ENCODE results near the gene ACSL3.
"Not testable (repeated sequence)": the region's sequence is repeated elsewhere in the genome, so short reads cannot be mapped to it uniquely, and the experiment has no call there.

The ACSL3 gene

GRCh38 chr2:222860740-222861410 lies at the start of gene ACSL3:
TSS of gene ACSL3 (plus strand) at chr2:222861036. CDS start at chr2:222908773, 47,737 bp downstream.
- peak; percentile 90 for DNase-seq

DNA sequence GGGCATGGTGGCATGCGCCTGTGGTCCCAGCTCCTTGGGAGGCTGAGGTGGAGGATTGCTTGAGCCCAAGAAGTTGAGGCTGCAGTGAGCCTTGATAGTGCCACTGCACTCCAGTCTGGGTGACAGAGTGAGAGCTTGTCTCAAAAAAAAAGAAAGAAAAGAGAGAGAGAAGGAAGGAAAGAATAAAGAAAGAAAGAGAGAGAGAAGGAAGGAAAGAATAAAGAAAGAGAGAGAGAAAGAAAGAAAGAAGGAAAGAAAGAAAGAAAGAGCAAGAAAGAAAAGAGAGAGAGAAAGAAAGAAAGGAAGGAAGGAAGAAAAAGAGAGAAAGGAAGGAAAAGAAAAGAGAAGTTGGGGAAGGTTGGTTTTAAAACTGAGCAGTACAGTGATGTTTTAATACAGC lies 49.0 kb upstream of the ACSL3 start:
- no peak for DNase-seq

- no peak for DNase-seq
These were observed 47.5 kb upstream of the ACSL3 start for GRCh38 chr2:222813177-222813843.

DNA sequence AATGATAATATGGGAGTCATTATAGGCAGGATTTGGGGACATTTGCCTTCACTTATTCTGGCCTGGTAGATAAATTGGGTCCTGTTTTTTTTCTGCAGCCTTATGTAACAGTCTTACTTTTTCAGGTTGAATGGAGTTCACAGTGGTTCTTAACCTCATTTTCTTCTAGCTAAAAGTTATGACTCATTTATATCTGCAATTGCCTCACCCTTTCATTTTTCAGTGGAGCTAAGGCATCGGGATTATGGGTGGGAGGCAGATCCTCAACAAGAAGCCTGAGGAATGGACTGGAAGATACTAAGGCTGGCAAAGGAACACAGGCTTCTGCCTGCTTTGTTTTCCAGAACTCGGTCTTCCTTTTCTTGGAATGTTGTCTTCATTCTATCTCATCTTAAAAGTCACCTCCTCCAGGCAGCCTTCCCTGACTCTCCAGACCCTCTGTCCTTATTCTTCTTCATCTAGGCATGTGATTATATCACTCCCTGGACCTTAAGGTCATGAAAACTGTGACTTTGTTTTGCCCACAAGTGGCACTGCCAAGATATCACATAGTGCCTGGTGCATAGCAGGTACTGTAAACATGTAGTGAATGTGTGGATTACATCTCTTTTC lies 41.0 kb upstream of the ACSL3 start:
- no peak for DNase-seq

DNA sequence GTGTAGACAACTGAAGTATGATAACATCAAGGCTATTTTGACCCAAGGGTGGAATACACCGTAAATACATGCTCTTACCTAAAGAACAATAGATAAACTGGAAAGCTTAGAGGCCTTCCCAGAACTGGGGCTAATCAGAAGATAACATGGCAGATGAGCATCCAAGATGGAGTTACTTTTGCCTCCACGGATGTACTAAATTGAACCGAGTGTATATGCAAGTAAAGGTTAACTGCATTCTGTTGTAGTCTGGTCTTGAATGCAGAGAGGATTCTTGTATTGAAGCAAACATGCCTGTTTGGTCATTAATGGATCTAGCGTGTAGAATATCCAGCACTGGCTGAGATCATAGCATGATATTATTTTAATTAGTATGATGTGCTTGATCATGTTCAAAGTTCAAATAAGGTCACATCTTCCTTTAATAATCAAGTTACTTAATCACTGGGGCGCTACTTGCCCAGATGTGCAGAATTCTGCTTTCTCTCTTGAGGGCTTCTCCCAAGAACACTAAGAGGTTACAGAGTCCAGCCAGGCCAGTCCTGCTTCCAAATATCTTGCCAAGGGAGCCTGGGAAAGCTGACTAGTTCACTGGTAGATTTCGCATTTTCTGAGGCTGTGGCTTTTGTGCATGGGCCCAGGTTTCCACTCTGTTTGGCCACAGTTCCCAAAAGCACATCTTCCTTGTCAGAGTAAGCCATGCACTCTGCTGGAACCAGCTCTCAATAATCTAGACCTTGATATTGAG lies 37.5 kb upstream of the ACSL3 start:
- no peak for DNase-seq

DNA sequence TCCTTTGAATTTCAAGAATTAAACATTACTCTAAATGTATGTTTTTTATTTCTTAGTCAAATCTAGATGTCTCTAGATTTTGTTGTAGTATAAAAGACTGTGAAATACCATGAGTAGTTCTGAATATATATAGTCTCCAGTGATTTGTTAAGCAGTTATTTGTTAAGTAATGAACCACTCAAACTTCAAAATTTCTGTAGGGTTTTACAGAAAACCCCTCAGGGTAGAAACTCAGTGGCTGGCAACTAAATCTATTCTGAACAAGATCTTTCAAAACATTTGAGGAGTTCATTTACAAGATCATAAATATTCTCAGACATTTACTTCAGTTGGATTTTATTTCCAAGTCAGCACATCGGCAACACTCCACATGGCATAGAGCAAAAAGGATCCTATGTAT lies 35.8 kb upstream of the ACSL3 start:
- no peak for DNase-seq

DNA sequence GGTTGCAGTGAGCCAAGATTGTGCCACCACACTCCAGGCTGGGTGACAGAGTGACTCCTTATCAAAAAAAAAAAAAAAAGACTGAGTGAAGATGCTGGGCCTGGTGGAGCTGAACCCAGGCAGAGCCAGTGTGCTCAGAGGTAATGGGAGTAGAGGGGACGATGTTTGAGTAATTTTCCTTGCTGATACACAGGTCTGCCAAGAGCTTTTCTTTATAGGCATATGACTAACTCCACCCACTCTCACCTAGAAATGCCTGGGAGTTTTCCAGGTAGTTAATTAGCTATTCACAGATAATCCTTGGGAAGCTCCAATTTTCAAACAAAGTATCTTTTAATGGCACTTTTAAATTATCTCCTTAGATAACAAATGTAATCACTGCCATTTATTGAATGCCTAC lies 33.4 kb upstream of the ACSL3 start:
- DNase-seq = no peak

DNA sequence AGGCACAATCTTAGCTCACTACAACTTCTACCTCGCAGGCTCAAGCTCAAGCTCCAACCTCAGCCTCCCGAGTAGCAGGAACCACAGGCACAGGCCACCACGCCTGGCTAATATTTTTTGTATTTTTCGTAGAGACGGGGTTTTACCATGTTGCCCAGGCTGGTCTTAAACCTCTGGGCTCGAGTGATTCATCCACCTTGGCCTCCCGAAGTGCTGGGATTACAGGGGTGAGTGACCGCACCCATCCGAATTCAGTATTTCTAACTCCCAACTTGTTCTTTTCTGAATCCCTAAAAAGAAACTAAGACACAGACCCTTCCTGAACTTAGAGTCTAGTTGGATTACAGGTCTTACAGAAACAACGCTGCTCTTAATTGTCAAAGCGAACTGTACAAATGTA lies 32.3 kb upstream of the ACSL3 start:
- no peak for DNase-seq

DNA sequence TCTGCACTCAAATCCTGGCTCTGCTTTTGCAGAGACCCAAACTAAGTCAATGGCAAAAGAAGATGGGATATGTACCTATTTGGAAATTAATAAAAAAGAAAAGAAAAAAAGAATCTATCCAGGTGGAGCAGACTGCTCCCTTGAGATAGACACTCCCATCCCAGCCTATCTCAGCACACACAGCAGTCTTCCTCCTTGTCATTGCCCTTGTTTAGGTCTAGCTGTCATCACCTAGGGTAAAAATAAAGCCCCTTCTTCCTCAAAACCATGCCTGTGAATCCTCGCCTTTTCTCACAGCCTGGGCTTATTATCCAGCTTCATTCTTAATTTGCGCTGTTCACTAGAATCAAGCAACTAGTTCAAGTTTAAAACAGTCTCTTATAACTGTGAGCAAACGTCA lies 30.7 kb upstream of the ACSL3 start:
- DNase-seq = no peak

- no peak for DNase-seq
These were observed 27.4 kb upstream of the ACSL3 start for GRCh38 chr2:222833410-222833809.

DNA sequence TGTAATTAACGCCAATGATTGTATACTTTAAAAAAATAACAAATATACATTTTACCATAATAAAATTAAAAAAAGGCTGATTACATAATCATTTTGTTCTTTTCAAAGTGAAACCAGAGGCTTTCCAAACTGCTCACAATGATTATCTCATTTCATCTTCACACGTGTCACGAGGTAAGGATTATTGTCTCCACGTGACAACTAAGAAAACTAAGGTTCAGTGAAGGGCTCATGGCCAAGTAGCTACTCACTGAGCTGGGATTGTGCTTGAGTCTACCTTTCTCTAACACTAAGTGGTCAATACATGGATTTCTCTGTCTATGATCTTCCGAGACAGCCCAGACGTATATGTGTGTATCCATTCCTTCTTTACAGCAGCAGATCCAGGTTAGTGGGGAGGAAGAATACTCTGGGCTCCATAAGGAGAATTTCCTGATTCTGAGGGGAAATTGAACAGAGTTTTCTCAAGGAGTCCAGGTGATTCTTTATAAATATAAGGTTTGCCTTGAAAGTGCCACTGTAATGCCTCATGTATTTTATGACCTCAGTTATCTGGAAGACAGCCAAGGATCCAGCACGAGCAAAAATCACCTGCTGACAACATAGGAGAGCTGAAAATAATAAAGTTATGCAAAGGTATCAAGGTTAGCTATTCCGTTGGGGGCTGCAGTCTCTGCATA lies 25.6 kb upstream of the ACSL3 start:
- DNase-seq = no peak

- DNase-seq = no peak
These were observed 25.0 kb upstream of the ACSL3 start for GRCh38 chr2:222835823-222836151.

DNA sequence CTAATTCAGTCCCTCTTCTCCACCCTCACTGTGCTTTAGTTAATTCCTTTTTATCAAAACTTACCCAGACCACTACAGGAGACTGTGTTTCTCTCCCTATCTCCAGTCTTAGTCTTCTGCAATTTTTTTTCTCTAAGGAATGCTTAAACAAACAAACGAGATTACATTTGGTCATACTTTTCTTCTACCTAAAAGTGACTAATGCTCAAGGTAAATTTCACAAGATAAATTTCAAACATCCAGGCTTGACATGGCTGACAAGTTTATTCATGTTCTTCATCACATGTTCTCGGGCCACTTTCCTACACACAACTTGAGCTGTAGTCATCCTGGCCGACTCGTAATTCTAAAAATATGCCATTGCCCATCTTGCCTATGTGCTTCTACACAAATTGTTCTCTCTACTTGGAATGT lies 23.2 kb upstream of the ACSL3 start:
- DNase-seq = no peak

DNA sequence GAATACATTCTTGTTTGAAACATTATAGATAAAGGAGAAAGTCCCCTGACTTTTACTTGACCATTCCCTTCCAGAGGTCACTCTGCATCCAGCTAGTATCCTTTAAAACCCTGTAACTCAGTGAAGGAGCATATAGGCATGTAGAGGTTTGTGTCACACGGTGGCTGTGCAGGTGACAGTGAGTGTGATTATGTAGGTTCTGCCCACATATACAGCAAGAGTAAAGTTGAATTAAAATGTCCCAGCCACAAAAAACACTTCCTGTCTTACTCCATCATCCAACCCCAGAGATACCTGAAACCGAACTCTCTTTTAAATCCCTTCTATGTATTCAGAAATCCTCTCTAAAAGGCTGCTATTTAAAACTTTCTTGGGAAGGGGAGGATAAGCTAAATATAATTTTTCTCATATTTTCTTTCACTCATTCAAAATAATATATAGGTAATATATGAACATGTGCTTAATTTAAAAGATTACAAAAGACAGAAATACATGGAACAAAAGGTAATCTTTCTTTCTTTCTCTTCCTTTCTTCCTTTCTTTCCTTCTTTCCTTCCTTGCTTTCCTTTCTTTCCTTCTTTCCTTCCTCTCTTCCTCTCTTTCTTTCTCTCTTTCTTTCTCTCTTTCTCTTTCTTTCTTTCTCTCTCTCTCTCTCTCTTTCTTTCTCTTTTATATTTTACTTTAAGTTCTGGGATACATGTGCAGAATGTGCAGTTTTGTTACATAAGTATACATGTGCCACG lies 20.6 kb upstream of the ACSL3 start:
- DNase-seq = no peak

- no peak for DNase-seq
These were observed 18.2 kb upstream of the ACSL3 start for GRCh38 chr2:222842491-222843174.

- peak; percentile 17 for DNase-seq
These were observed 16.5 kb upstream of the ACSL3 start for GRCh38 chr2:222844323-222844722.

GRCh38 chr2:222845314-222845713 lies 15.5 kb upstream of the ACSL3 start:
- DNase-seq = not testable (repeated sequence)

DNA sequence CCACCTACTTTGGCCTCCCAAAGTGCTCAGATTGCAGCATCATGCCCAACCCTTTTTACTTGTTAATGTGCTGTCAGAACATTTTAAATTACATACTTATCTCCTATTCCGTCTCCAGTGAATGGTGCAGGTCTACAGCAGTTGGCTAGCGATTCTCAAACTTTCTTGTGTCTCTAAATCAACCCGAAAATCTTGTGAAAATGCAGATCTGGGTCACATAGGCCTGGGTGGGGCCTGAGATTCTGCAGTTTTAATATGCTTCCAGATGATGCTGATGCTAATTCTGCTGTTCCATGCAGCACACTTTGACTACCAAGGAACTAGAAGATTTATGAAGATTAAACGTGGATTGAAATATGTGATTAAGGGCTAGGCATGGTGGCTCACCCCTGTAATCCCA lies 14.8 kb upstream of the ACSL3 start:
- no peak for DNase-seq

DNA sequence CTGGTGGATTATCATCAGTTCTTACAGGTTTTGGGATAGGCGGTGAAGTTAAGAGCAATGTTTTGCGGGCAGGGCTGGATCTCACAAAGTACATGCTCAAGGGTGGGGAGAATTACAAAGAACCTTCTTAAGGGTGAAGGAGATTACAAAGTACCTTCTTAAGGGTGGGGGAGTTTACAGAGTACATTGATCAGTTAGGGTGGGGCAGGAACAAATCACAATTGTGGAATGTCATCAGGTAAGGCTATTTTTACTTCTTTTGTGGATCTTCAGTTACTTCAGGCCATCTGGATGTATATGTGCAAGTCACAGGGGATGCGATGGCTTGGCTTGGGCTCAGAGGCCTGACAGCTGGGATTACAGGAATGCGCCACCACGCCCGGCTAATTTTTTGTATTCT lies 12.8 kb upstream of the ACSL3 start:
- DNase-seq = not testable (repeated sequence)

GRCh38 chr2:222848862-222849261 lies 12.0 kb upstream of the ACSL3 start:
- DNase-seq = no peak

DNA sequence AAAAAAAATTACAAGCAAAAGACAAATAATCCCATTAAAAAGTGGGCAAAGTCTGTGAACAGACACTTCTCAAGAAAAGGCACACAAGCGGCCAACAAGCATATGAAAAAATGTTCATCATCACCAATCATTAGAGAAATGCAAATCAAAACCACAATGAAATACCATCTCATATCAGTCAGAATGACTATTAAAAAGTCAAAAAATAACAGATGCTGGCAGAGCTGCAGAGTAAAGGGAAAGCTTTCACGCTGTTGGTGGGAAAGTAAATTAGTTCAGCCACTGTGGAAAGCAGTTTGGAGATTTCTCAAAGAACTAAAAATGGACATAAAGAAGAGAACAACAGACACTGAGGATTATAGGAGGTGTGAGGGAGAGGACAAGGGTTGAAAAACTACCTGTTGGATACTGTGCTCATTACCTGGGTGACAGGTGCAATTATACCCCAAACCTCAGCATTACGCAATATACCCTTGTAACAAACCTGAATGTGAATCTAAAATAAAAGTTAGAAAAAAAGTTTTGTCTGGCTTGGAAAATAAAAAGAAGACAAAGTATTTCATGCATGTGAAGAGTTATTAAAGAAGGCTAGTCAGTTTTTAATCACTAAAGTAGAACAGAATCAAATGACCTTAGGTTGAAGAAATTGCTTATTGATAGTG lies 8.7 kb upstream of the ACSL3 start:
- no peak for DNase-seq

Measured in CD4-positive, alpha-beta T cell treated with Interleukin-15 for 1 hour (primary cell).